Fibroblast of lung (primary cell): Measurements from ENCODE around the gene ZFPM1. TPM values are rescaled to one million over a fixed set of nuclear protein-coding genes. Genes with fewer than 3 reads are reported as not detected.

Source experiments
- DNase-seq, 2 donors: peaks; one replicate each; pipeline versions ENCODE4 v3.0.0 to v3.0.0-alpha.2; 2010; ENCODE audit warnings: low read depth in 2 of 2
- H2AFZ ChIP-seq: 2 replicates; pipeline ENCODE4 v1.5.1; 2012; ENCODE audit warnings: low read length, control low read depth, inconsistent platforms
- H3K27ac ChIP-seq: 2 replicates; pipeline ENCODE4 v1.5.1; 2011; ENCODE audit warnings: low read length, control low read depth; ENCODE audit not compliant: insufficient read depth
- H3K27me3 ChIP-seq: 2 replicates; pipeline ENCODE4 v1.5.1; 2011; ENCODE audit warnings: mild to moderate bottlenecking, low read length; ENCODE audit not compliant: control insufficient read depth, insufficient read depth
- H3K36me3 ChIP-seq: 2 replicates; pipeline ENCODE4 v1.5.1; 2011; ENCODE audit warnings: low read length; ENCODE audit not compliant: control insufficient read depth, insufficient read depth
- H3K4me1 ChIP-seq: 2 replicates; pipeline ENCODE4 v1.5.1; 2011; ENCODE audit warnings: low read length; ENCODE audit not compliant: control insufficient read depth, insufficient read depth; ENCODE audit errors: extremely low read depth
- H3K4me2 ChIP-seq: 2 replicates; pipeline ENCODE4 v1.5.1; 2011; ENCODE audit warnings: low read length, control low read depth; ENCODE audit not compliant: insufficient read depth; ENCODE audit errors: extremely low read depth
- H3K4me3 ChIP-seq, 4 experiments: fragments of 200-600 bp in 1 of 4; sonication (generic) in 1 of 4; replicated peaks in 1 of 4; 2 replicates each; pipeline ENCODE4 v1.5.1; 2011 to 2016; ENCODE audit warnings: low read length in 4 of 4, low read depth in 3 of 4, mild to moderate bottlenecking in 3 of 4, control low read depth in 2 of 4, inconsistent platforms in 1 of 4, mixed read lengths in 1 of 4; ENCODE audit not compliant: insufficient read depth in 1 of 4; ENCODE audit errors: control extremely low read depth in 1 of 4
- H3K79me2 ChIP-seq: 2 replicates; pipeline ENCODE4 v1.5.1; 2012; ENCODE audit warnings: mild to moderate bottlenecking, low read length, inconsistent platforms; ENCODE audit not compliant: control insufficient read depth, insufficient read depth
- H3K9ac ChIP-seq: 2 replicates; pipeline ENCODE4 v1.5.1; 2011; ENCODE audit warnings: mild to moderate bottlenecking, low read length, control low read depth; ENCODE audit not compliant: insufficient read depth
- H3K9me3 ChIP-seq: 2 replicates; pipeline ENCODE4 v1.5.1; 2012; ENCODE audit warnings: low read depth, low read length; ENCODE audit not compliant: control insufficient read depth, insufficient read depth
- H4K20me1 ChIP-seq: 2 replicates; pipeline ENCODE4 v1.5.1; 2011; ENCODE audit warnings: low read length; ENCODE audit not compliant: control insufficient read depth, insufficient read depth; ENCODE audit errors: extremely low read depth
- CTCF ChIP-seq, 2 donors: IDR thresholded peaks in 1 of 2; conservative IDR thresholded peaks in 1 of 2; 1 replicate in 1 of 2; 2 replicates in 1 of 2; pipeline ENCODE4 v1.5.1; 2011 to 2012; ENCODE audit warnings: low read length in 2 of 2, control low read depth in 1 of 2, inconsistent platforms in 1 of 2, low read depth in 1 of 2, mild to moderate bottlenecking in 1 of 2
- EZH2 ChIP-seq: IDR thresholded peaks from 2 replicates; pipeline ENCODE4 v1.5.1; 2012; ENCODE audit warnings: low read length, control low read depth, mild to moderate bottlenecking; ENCODE audit errors: missing control alignments
- polyA plus RNA-seq, 2 donors: library from polyadenylated mRNA; depleted of rRNA in 1 of 2; stranded (reverse) in 1 of 2; unstranded in 1 of 2; fragments of >200 nt; gene quantifications; 2 replicates each; pipeline ENCODE4 v1.2.1, GENCODE V29; 2011 to 2012; ENCODE audit warnings: missing spikeins in 1 of 2
- total RNA-seq: library from RNA; depleted of rRNA; stranded (reverse); fragments of >200 nt; gene quantifications from 2 replicates; pipeline ENCODE4 v1.2.1, GENCODE V29; 2014

ZFPM1 gene
- total and polyA plus RNA-seq, 2 donors (not counting 1 experiment from before 2014, with no cell fraction given): 0.27 to 1.7 TPM

GRCh38 chr16:88585269-88585668 lies 132.2 kb downstream of the ZFPM1 start:
- TF ChIP-seq EZH2: no peak
- TF ChIP-seq CTCF (conservative IDR thresholded peaks at IDR 0.05 in 1 of 2, IDR thresholded peaks at IDR 0.05 in 1 of 2; ENCODE audit: low read depth in 1 of 2, low read length in 2 of 2): no peak
- H3K4me3 ChIP-seq: no peak overlapping the region
- H3K9ac ChIP-seq: no peak overlapping the region
- H3K27me3 ChIP-seq: no peaks in the 10 kb centered on the region
- no peaks in the 10 kb centered on the region for H4K20me1 ChIP-seq
- H3K36me3 ChIP-seq: peaks cover 20% of the 10 kb centered on the region
- no peaks in the 10 kb centered on the region for H3K4me1 ChIP-seq
- no peaks in the 10 kb centered on the region for H3K9me3 ChIP-seq
- no peak for DNase-seq
- H3K79me2 ChIP-seq: peaks cover 31% of the 10 kb centered on the region
- H3K4me2 ChIP-seq: no peak overlapping the region
- H2AFZ ChIP-seq: no peak overlapping the region
- no peak overlapping the region for H3K27ac ChIP-seq

GRCh38 chr16:88585927-88586581 lies 133.0 kb downstream of the ZFPM1 start:
- Histone ChIP-seq H4K20me1 (no peaks in the 10 kb centered on the region), H3K9ac (no peak overlapping the region), H3K36me3 (peaks cover 20% of the 10 kb centered on the region), H2AFZ (no peak overlapping the region), H3K9me3 (no peaks in the 10 kb centered on the region), H3K4me1 (no peaks in the 10 kb centered on the region), H3K4me2 (no peak overlapping the region), H3K79me2 (peaks cover 26% of the 10 kb centered on the region), H3K27ac (no peak overlapping the region), H3K27me3 (no peaks in the 10 kb centered on the region), H3K4me3 (no peak overlapping the region)
- DNase-seq: no peak
- TF ChIP-seq EZH2 (no peak), CTCF (conservative IDR thresholded peaks at IDR 0.05 in 1 of 2, IDR thresholded peaks at IDR 0.05 in 1 of 2; ENCODE audit: low read depth in 1 of 2, low read length in 2 of 2) (no peak)

Other genes starting within 250 kb of the ZFPM1 start
- gene ZNF469, start 70.3 kb upstream of the ZFPM1 start, total RNA-seq: 1.3 and 1.5 TPM in 2 replicates
- gene ZNF469, start 70.3 kb upstream of the ZFPM1 start, polyA plus RNA-seq: 0.82 and 0.86 TPM in 2 replicates
- gene ZC3H18, start 117.1 kb downstream of the ZFPM1 start, total RNA-seq: 7.9 and 10.5 TPM in 2 replicates
- 9.4 and 17.4 TPM in 2 replicates for gene ZC3H18, start 117.1 kb downstream of the ZFPM1 start, polyA plus RNA-seq
- not detected in 2 replicates for gene IL17C, start 185.3 kb downstream of the ZFPM1 start, total RNA-seq
- gene IL17C, start 185.3 kb downstream of the ZFPM1 start, polyA plus RNA-seq: not detected in 2 replicates
- 124 and 130 TPM in 2 replicates for gene CYBA, start 197.8 kb downstream of the ZFPM1 start, total RNA-seq
- 30.8 and 74.7 TPM in 2 replicates for gene CYBA, start 197.8 kb downstream of the ZFPM1 start, polyA plus RNA-seq
- gene MVD, start 209.8 kb downstream of the ZFPM1 start, total RNA-seq: 60.1 and 204 TPM in 2 replicates
- gene MVD, start 209.8 kb downstream of the ZFPM1 start, polyA plus RNA-seq: 35.9 and 43.4 TPM in 2 replicates
- under 0.01 and 0.17 TPM in 2 replicates for gene SNAI3, start 233.2 kb downstream of the ZFPM1 start, total RNA-seq
- gene SNAI3, start 233.2 kb downstream of the ZFPM1 start, polyA plus RNA-seq: 0.03 TPM in 1 of 2 replicates, not detected in the other